Activated naive CD8-positive, alpha-beta T cell treated with anti-CD3 and anti-CD28 coated beads, Interleukin-2, amount 10 ng/mL, durations not matched to agents 7 days and 5 days (primary cell): ENCODE results near the gene MRPL52. TPM values are rescaled to one million over a fixed set of nuclear protein-coding genes. Genes with fewer than 3 reads are reported as not detected.
"Not testable (repeated sequence)": the region's sequence is repeated elsewhere in the genome, so short reads cannot be mapped to it uniquely, and the experiment has no call there.

Source experiments
- ATAC-seq: fragments of 150-1000 bp; cut with Tn5 transposase; one replicate; pipeline ENCODE4 v1.10.0; 2021; ENCODE audit warnings: low read depth, moderate library complexity
- POLR2A ChIA-PET: fragments of 350-600 bp; sonication (Branson Sonifier 250); formaldehyde crosslinking; loops from one replicate; lab custom pipeline; 2021; ENCODE audit warnings: antibody characterized with exemption; lab: Charles Lee
- DNase-seq: peaks from one replicate; pipeline ENCODE4 v3.0.0; 2021
- H3K27ac Mint-ChIP-seq: one replicate; pipeline ENCODE4 v1.8.0; 2022; ENCODE audit warnings: mild to moderate bottlenecking, mixed read lengths
- H3K27me3 Mint-ChIP-seq: one replicate; pipeline ENCODE4 v1.8.0; 2022; ENCODE audit warnings: mild to moderate bottlenecking, moderate library complexity, mixed read lengths
- H3K36me3 Mint-ChIP-seq: one replicate; pipeline ENCODE4 v1.8.0; 2021; ENCODE audit warnings: mild to moderate bottlenecking, mixed read lengths
- H3K4me1 Mint-ChIP-seq: one replicate; pipeline ENCODE4 v1.8.0; 2021; ENCODE audit warnings: mixed read lengths
- H3K4me3 Mint-ChIP-seq: one replicate; pipeline ENCODE4 v1.8.0; 2022; ENCODE audit warnings: mild to moderate bottlenecking, moderate library complexity, mixed read lengths
- H3K9me3 Mint-ChIP-seq: one replicate; pipeline ENCODE4 v1.8.0; 2021; ENCODE audit warnings: mixed read lengths
- total RNA-seq, 2 experiments: library from RNA; stranded (reverse); gene quantifications; one replicate each; pipeline ENCODE4 v1.2.3, GENCODE V29; 2021

The MRPL52 gene
- total RNA-seq, 2 experiments from 2014 or later = 76.6 to 86.5 TPM

GRCh38 chr14:22845821-22846625 is 16.3 kb downstream of the MRPL52 start:
- no peak overlapping the region for H3K4me3 Mint-ChIP-seq
- H3K27ac Mint-ChIP-seq = no peak overlapping the region
- no peak for DNase-seq
- POLR2A ChIA-PET = interaction anchor here (1.6 kb wide), 1 partner anchor 11 kb away, joined by 3 read pairs; no protein-coding TSS in a partner anchor
- peaks cover 14% of the 10 kb centered on the region for H3K27me3 Mint-ChIP-seq
- no peaks in the 10 kb centered on the region for H3K9me3 Mint-ChIP-seq
- peaks cover 7% of the 10 kb centered on the region for H3K4me1 Mint-ChIP-seq
- ATAC-seq = no peak
- H3K36me3 Mint-ChIP-seq = no peaks in the 10 kb centered on the region

GRCh38 chr14:22846811-22847307 is 17.2 kb downstream of the MRPL52 start:
- Mint-ChIP-seq H3K27me3 (peaks cover 14% of the 10 kb centered on the region), H3K27ac (no peak overlapping the region), H3K9me3 (no peaks in the 10 kb centered on the region), H3K4me1 (peaks cover 15% of the 10 kb centered on the region), H3K36me3 (no peaks in the 10 kb centered on the region), H3K4me3 (no peak overlapping the region)
- no peak for ATAC-seq
- DNase-seq = no peak
- POLR2A ChIA-PET = interaction anchor here (1.6 kb wide), 2 partner anchors 12 to 24 kb away, joined by 3 read pairs; no protein-coding TSS in a partner anchor

- no peak overlapping the region for H3K4me3 Mint-ChIP-seq
- H3K4me1 Mint-ChIP-seq = peaks cover 17% of the 10 kb centered on the region
- no peak overlapping the region for H3K27ac Mint-ChIP-seq
- DNase-seq = no peak
- H3K27me3 Mint-ChIP-seq = peaks cover 14% of the 10 kb centered on the region
- no peaks in the 10 kb centered on the region for H3K36me3 Mint-ChIP-seq
- H3K9me3 Mint-ChIP-seq = no peaks in the 10 kb centered on the region
- no peak for ATAC-seq
- POLR2A ChIA-PET = interaction anchor here (1.6 kb wide), 1 partner anchor 25 kb away, joined by 3 read pairs; no protein-coding TSS in a partner anchor
Measured at GRCh38 chr14:22847661-22848341, 18.1 kb downstream of the MRPL52 start.

- POLR2A ChIA-PET = interaction anchor here (1.6 kb wide), 1 partner anchor 25 kb away, joined by 3 read pairs; no protein-coding TSS in a partner anchor
- no peak for DNase-seq
- no peaks in the 10 kb centered on the region for H3K9me3 Mint-ChIP-seq
Measured at GRCh38 chr14:22848351-22849164, 18.9 kb downstream of the MRPL52 start.

GRCh38 chr14:22849212-22849819 is 19.6 kb downstream of the MRPL52 start:
- Mint-ChIP-seq H3K9me3 (no peaks in the 10 kb centered on the region), H3K4me1 (peaks cover 21% of the 10 kb centered on the region), H3K27me3 (peaks cover 12% of the 10 kb centered on the region), H3K27ac (no peak overlapping the region), H3K36me3 (no peaks in the 10 kb centered on the region), H3K4me3 (no peak overlapping the region)
- POLR2A ChIA-PET = no interaction called here
- ATAC-seq = no peak
- no peak for DNase-seq

More at GRCh38 chr14:22848351-22849164, 18.9 kb downstream of the MRPL52 start:
- Mint-ChIP-seq H3K4me1 (peaks cover 21% of the 10 kb centered on the region), H3K27me3 (peaks cover 13% of the 10 kb centered on the region), H3K4me3 (no peak overlapping the region), H3K27ac (no peak overlapping the region), H3K36me3 (no peaks in the 10 kb centered on the region)
- no peak for ATAC-seq

- peak overlapping the region; percentile 10 for H3K4me3 Mint-ChIP-seq
- ATAC-seq = peak; percentile 31
- peaks cover 25% of the 10 kb centered on the region for H3K27me3 Mint-ChIP-seq
- H3K4me1 Mint-ChIP-seq = peaks cover 29% of the 10 kb centered on the region
- POLR2A ChIA-PET = interaction anchor here (0.9 to 1.9 kb wide), 4 partner anchors 21 to 281 kb away, joined by 3 to 7 read pairs (median 6); no protein-coding TSS in a partner anchor
- H3K27ac Mint-ChIP-seq = peak overlapping the region; percentile 21
- H3K9me3 Mint-ChIP-seq = no peaks in the 10 kb centered on the region
- H3K36me3 Mint-ChIP-seq = no peaks in the 10 kb centered on the region
- peak; percentile 53 for DNase-seq
Measured at GRCh38 chr14:22850944-22851764, 21.5 kb downstream of the MRPL52 start.

- ATAC-seq, H3K4me3 Mint-ChIP-seq, H3K36me3 Mint-ChIP-seq, H3K27ac Mint-ChIP-seq, DNase-seq, H3K9me3 Mint-ChIP-seq: not testable (repeated sequence)
- POLR2A ChIA-PET = interaction anchor here (0.6 to 3.2 kb wide), 5 partner anchors 22 to 295 kb away, joined by 3 to 27 read pairs (median 4); partner anchors contain the start of gene DAD1
- H3K27me3 Mint-ChIP-seq = peaks cover 27% of the 10 kb centered on the region
- H3K4me1 Mint-ChIP-seq = peaks cover 31% of the 10 kb centered on the region
Measured at GRCh38 chr14:22852178-22852577, 22.5 kb downstream of the MRPL52 start.

GRCh38 chr14:22852599-22852939 is 22.9 kb downstream of the MRPL52 start:
- H3K27me3 Mint-ChIP-seq = peaks cover 31% of the 10 kb centered on the region
- peak overlapping the region; percentile 80 for H3K27ac Mint-ChIP-seq
- POLR2A ChIA-PET = interaction anchor here (0.6 to 3.2 kb wide), 5 partner anchors 22 to 295 kb away, joined by 3 to 27 read pairs (median 4); partner anchors contain the start of gene DAD1
- ATAC-seq (no peak), DNase-seq (no peak)
- no peaks in the 10 kb centered on the region for H3K9me3 Mint-ChIP-seq
- H3K36me3 Mint-ChIP-seq = peaks cover 2% of the 10 kb centered on the region
- peaks cover 30% of the 10 kb centered on the region for H3K4me1 Mint-ChIP-seq
- peak overlapping the region; percentile 82 for H3K4me3 Mint-ChIP-seq

GRCh38 chr14:22852940-22853767 is 23.5 kb downstream of the MRPL52 start:
- POLR2A ChIA-PET = interaction anchor here (0.6 to 3.2 kb wide), 5 partner anchors 23 to 296 kb away, joined by 3 to 27 read pairs (median 4); partner anchors contain the start of gene DAD1
- peaks cover 2% of the 10 kb centered on the region for H3K36me3 Mint-ChIP-seq
- H3K9me3 Mint-ChIP-seq = no peaks in the 10 kb centered on the region
- peaks cover 35% of the 10 kb centered on the region for H3K27me3 Mint-ChIP-seq
- peak overlapping the region; percentile 80 for H3K27ac Mint-ChIP-seq
- peak overlapping the region; percentile 82 for H3K4me3 Mint-ChIP-seq
- DNase-seq (peak; percentile 95), ATAC-seq (peak; percentile 82)
- peaks cover 30% of the 10 kb centered on the region for H3K4me1 Mint-ChIP-seq

GRCh38 chr14:22854296-22854695 is 24.6 kb downstream of the MRPL52 start:
- POLR2A ChIA-PET = interaction anchor here (0.7 to 3.2 kb wide), 8 partner anchors 17 to 986 kb away, joined by 3 to 27 read pairs (median 4); no protein-coding TSS in a partner anchor
- DNase-seq, H3K36me3 Mint-ChIP-seq, H3K27ac Mint-ChIP-seq, H3K9me3 Mint-ChIP-seq, H3K4me3 Mint-ChIP-seq, ATAC-seq: not testable (repeated sequence)
- Mint-ChIP-seq H3K27me3 (peaks cover 34% of the 10 kb centered on the region), H3K4me1 (peaks cover 33% of the 10 kb centered on the region)
